CD4-positive, alpha-beta T cell treated with Interleukin-17A for 1 hour (primary cell): ENCODE results near the gene RNF5.
"Not testable (repeated sequence)": the region's sequence is repeated elsewhere in the genome, so short reads cannot be mapped to it uniquely, and the experiment has no call there.

Experiments used
- DNase-seq: peaks from one replicate; pipeline ENCODE4 v3.0.0-alpha.2; 2020

Gene RNF5

DNA sequence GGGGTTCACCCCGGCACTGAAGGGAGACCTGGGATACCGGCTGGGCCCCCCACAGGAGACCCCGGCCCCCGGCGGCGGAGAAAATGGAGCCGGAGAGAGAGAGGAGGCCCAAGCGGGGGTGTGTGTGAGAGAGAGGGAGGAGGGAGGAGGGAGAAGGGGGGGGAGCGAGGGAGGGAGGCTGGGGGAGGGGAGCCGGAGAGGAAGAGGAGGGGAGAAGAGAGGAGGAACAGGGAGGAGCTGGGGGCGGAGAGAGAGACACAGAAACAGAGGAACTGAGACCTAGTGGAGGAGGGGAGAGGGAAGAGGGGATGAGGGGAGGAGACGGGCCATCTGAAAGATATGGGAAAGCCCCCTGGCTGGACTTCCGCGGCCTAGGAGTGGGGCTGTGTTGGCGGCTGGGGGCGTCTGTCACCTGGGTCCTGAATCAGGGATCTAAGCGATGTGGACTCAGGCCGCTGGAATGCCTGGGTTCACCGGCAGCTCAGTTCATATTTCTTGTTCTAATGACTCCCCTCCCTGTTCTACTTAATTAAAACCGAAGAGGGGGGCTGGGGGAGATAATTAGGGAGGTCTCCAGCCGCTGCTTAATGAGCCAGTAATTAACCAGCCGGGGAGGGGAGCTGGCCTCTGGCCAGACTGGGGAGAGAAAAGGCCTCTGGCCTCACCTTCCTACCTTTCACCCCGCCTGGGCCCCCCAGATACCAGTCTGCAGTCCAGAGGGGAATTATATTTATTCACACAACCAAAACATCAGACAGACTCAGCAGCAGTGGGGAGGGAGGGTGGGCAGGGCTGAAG, 12.0 kb downstream of the RNF5 start, which contains the start of gene PBX2:
Gene PBX2, minus strand, starts transcription at position 149 of the 798 bp plus-strand sequence. CDS start 287 bp downstream, outside the sequence.
- DNase-seq = peak; percentile 95

DNA sequence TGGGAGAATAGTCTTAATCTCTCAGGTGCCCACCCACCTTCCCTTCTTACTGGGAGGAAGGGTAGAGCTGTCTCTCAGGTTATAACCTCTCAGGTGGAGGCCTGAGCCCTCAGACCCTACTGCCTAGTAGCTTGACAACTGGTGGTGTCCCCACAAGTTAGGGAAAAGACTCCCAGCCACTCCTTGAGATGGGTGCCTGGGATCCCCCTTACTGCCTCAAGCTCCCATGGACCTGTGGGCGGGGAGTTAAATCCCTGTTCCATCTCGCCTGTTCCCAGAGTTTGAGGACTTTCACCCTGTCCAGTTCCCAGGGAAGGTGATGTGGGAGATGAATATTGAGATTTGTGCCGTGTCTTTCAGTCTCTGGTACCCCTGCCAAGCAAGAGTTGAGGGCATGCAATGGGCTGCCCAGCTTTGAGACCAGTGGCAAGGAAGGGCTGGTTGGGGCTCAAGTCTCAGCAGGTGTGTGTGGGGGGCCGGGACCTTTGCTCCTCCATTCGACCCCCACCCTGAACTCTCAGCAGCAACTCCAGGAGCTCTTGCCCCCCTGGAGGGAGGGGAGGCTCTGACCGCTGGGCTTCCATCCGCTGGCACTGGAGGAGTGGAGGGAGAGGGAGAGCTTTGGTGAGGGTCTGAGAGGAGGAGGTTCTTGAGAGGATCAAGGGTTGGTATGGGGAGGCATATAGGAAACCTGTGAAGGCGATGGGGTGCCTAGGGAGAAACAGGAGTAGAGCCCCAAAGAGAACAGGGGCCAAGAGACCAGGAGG, 12.9 kb downstream of the RNF5 start:
- DNase-seq = peak; percentile 26

DNA sequence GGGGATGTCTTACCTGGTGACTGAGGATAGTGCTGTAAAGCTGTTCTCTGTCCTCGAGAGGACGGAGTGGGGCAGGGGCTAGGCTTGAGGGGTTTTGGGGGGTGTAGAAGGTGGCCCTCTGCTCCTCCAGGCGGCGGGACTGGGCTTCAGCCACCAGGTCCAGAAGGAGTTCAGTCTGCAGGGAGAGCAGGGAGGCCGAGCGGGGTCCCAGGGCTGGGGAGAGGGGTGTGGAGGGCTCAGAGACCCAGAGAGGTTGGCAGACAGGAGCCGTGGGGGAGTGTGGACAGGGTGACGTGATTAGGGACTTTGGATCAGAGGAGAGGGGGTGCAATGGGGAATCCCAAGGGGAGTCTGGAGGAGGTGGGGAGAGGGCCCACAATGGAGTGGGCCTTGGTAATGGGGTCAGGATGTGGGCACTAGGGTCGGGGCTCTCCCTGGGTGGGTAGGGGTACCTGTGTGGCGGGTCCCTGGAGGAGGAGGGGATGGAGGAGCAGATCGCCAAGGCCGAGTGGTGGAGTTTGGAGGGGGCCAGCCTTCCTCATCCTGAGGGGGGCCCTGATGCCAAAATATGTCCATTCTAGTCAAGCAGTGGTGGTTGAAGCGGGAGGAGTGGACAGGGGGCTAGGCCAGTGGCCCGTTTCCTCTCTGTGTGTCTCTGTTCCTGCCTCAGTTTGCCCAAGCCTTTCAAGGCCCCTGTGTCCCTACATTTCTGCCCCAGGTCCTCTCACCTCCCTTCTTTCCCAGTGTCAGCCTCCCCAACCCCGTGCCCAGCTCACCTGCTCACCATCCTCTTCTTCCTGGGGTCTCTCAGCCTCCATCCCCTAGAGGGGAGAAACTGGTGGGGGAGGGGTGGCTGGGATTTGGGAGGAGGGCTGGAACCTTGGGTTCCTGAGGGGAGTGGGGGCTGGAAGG, 13.7 kb downstream of the RNF5 start:
- DNase-seq = peak; percentile 74

DNA sequence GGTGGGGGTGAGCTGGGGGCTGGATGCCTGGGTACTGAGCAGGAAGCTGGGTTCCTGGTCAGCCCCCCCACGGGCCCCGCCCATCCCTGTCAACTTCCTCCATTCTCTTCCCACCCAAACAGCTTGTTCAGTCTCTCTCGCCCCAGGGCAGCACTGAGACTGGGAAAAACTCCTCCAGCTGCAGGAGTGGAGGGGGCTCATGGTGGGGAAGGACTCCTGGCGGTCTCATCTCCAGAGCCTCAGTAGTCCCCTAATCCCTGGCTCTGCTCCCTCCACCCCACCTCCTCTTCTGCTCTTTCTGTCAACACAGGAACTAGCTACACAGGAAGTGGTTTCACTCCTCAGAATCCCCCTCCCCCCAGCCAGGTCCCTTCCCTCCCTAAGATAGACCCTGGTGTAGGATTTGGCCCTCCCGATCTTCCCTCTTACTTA, 14.4 kb downstream of the RNF5 start, which contains the start of gene GPSM3:
Gene GPSM3, minus strand, starts transcription at position 36 of the 432 bp plus-strand sequence. CDS start 130 bp downstream, outside the sequence.
- peak; percentile 71 for DNase-seq

DNA sequence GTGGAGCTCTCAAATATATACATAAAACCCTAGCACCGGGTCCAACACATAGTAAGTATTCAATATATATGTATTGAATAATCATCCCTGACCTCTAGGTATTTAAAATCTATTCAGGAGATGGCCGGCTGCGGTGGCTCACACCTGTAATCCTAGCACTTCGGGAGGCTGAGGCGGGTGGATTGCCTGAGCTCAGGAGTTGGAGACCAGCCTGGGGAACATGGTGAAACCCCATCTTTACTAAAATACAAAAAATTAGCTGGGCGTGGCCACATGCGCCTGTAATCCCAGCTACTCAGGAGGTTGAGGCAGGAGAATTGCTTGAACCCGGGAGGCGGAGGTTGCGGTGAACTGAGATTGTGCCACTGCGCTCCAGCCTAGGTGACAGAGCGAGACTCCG, 14.9 kb downstream of the RNF5 start:
- not testable (repeated sequence) for DNase-seq

DNA sequence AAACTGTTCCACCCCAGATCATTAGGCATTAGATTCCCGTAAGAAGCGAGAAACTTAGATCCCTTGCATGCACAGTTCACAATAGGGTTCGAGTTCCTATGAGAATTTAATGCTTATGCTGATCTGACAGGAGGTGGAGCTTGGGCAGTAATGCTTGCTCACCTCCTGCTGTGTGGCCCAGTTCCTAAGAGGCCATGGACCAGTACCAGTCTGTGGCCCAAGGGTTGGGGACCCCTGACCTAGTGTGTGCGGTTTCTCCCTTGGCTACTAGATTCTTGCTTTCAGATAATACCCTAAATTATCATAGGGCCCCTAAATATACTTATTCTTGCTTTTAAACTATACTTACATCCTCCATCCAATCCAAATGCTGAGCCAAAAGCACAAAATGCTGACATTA, 16.2 kb downstream of the RNF5 start:
- DNase-seq = no peak

DNA sequence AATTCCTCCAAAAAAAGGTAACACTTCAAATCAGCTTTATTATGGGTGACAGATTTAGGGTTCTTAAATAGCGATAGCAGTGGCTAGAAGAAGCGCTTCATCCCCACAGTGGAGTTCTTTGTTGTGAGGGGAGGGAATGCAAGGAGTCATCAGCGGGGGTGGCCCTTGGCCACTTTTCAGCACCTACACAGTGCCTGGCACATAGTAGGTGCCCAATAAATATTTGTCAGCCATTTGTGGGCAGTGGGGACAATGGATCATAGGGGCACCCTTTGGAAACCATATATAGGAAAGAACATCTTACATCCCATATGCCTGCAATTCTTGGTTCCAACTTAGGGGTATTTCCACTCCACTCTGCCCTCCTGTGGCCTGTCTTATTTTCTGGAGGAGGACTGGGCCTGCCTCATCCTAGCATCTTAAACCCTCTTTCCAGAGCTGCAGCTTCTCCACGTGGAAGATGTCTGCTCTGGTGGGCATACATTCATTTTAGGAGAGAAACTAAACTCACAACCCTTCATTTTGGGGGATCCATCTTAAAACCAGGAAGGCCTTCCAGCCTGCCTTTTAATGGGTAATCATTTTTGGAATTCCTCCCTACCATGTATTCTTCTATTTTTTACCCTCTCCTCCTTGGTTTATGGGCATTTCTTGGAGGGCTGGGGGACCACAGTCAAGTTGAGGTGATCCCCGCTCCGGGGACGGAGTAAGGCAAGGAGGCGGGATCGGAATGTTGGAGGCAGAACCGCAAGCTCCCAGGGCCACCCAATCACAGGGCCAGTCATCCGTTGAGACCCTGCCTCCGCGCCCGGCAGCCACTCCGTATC, 16.8 kb downstream of the RNF5 start:
- peak; percentile 56 for DNase-seq

DNA sequence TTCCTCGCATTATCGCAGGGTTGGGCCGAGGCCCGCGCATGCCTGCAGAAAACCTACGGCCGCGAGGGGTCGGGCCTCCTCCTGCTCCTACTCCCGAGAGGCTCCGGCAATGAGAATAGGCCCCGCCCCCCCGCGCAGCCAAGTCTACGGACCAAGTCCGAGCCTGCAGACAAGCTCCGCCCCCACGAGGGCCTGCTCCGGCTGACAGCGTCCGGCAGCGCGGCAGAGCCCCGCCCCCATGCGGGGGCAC, 17.4 kb downstream of the RNF5 start:
- DNase-seq = peak; percentile 100

DNA sequence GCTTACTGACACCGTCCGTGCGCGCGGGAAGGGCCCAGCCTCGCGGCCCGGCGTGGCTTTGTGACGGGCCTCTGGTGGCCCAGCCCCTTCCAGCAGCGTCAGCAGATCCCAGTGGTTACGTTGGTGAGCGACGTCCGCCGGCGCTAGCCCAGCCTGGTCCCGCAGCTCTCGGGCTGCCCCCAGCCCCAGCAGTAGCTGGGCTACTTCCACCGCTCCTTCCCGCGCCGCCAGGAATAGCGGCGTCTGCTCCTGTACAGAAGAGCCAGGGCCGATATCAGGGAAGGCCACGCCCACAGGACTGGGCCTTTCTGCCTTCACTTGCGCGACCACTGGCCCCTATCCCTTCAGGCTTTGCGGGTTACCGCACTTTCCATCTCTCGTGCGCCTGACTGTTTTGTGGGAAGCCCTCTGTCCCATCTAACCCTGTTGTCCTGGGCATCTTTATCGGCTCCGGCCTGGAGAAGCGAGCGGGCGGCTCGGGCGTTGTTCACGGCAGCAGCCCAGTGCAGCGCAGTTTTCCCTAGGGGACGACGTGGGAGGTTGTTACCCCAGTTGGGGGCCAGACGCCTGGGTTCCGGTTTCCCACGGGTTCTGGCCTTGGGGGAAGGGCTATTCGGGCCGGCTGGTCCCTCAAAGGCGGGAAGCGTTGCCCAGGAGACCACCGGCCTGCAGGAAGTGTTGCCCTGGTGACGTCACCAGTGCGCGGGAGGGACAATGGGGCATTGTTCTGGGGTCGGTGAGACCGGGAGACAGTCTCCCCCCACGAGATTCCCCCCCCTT, 17.9 kb downstream of the RNF5 start:
- DNase-seq = peak; percentile 79

DNA sequence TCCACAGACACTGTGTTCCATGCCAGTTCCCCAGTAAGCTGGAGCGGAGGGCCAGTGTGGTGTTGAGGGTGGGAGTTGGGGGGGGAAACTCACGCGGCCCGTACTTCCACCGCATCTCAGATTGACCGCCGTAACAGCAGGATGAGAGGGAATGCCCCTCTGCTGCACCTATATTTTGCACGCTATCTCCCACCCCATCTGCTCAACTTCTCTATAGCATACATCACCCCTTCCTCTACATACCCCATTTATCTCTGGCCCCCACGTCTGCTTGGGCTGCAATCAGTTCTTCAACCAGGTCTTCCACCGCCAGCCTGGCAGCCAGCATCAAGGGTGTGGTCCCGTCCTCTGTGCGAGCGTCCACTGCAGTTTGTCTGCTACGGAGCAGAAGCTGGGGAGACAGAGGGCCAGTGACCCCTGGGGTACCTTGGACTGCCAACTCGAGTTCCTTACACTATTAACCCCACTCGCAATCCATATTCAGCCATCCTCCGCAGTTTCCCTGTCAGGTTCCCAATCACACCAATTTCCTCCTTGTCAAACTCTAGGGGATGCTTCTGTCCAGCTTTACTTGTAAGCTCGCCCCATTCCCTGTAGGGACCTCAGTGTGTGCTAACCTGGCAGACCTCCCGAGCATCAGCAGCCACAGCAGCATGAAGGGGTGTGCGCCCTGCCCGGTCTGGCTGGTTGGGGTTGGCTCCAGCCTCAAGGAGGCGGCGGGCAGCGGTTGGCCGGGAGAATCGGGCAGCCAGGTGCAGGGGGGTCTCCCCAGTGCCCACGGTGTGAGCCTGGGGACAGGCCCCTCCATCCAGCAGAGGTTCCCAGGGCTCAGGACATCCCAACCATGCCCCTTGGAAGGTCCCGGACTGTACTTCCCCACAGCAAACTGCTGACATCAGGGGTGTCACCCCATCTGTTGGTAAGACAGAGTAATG, 18.7 kb downstream of the RNF5 start:
- DNase-seq = peak; percentile 27

DNA sequence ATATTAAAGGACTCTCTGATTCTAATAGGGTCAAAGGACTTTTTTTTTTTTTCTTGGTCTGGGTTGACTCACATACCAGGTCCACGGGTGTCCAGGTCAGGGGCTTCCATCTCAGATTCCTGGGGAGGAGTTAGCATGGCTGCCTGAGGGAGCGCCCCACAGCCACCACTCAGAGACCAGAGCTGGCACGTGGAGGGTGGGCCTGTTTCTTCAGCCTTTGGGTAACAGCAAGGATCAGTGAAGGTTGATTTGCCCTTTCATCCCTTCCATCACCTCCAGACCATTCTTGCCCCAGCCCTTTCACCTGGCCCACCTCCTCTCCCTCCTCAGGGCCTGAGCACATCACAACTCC, 20.1 kb downstream of the RNF5 start:
- no peak for DNase-seq

DNA sequence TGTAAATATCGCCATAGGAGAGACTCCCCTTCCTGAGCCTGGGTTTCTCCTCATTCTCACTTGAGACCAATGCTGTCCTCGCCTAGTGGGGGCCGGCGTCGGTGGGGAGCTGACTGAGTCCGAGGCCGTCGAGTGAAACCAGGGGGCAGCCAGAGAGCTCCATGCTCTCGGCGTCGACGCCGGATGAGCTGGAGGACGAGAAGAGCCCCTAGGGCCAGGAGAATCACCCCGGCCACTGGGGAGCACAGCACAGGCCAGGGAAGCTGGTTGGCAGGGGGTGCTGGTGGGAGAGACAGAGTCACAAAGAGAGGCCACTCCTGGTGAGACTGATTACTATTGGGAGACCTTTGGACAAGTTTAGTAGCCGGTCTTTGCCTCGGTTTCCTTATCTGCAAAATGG, 20.7 kb downstream of the RNF5 start:
- no peak for DNase-seq

DNA sequence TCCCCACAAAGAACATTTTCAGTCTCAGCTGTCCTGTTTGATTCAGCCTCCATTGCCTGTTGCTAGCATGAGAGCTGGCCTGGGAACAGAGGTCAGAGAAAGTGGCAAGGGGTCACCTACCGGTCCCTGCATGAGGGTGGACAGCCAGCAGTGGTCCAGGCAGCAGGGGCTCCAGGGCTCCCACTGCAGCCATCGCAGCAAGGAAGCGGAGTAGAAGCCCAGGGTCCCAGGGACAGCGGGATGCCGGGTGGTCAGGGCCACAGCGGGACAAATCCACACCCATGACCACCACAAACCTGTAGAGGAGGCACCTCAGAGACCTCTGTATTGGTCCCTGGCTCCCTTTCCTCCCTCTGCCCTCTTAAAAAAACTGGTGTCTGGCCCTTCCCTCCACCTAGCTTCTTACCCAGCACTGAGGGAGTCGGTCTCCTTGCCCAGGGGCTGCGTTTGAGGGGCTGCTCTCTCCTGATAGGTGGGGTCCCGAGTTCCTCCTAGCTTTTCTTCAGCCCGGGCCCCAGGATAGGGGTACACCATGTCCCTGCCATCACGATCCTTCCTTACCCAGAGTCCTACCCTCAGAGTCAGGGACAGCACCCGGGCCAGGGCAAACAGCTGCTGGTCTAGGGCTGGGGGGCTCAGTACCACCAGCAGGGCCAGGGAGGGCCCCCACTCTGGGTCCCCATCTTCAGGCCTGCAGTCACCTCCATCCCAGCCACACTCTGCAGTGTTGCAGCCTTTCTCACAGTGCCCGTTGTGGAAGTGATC, 22.7 kb downstream of the RNF5 start:
- DNase-seq = no peak

DNA sequence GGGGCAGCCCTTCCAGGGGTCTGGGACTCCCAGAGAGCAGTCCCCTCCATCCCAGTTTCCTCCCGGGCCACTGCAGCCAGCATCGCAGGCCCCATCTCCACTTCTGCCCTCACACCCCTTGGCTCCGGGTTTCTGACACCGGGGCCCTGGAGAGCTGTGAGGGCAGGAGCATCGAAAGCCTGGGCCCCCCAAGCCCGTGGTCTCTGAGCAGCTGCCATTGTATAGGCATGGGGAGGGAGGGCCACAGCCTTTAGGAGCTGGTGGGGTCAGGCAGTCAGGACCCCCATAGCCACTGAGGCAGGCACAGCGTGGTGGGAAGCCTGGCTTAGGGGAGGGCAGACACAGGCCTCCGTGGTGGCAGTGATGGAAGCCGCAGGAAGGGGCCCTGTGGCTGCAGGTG, 24.0 kb downstream of the RNF5 start:
- no peak for DNase-seq

DNA sequence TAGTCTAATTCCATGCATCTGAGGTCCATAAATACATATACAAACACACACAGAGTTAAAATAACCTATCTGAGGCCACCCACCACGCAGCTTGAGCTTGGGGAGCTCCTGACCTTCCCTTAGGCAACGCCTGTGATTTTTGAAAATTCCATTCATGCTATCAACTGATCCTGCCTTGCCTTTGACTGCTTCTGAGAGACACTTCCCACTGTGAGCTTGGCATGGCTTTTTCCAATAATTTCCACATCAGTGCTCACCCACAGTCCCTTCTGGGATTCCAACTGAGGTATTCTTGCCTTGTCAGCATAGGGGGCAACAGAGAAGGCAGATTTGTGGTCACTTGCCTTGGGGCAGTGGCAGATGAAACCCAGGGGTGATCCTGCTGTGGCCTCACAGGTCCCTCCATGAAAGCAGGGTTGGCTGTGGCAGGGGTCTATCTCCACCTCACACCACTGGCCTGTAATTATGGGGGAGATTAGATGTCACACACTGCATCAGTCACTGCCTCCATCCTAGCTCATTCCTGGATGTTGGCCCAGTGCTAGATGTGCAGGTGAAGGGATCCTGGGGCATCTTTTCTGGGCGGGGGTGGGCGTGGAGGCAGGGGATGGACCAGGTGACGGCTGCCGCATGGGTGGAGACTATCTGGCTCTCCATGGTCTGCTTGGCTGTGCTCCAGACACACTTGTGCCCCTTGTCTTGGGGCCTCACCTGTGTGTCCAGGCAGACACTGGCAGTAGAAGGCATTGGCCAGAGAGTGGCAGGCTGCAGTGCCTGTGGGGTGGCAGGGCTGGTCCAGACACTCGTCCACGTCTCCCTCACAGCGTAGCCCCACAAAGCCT, 25.4 kb downstream of the RNF5 start:
- DNase-seq = no peak

DNA sequence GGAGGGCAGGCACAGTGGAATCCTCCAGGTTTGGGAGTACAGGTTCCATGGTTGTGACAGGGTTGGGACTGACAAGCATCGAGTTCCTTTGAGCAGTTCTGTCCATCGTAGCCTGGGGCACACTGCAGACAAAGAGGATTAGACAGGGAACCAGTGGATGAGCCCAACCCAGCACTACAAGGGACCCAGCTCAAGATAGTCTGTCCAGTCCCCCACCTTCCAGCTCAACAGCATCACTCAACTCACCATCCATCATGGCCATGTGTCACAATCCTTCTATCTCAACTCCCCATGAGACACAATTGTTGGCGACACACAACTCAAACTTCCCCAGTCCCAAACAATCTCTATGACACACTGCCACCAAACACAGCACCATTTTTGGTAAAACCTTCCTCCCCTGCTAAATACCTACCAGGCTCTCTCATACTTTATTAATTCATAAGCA, 26.1 kb downstream of the RNF5 start:
- no peak for DNase-seq

DNA sequence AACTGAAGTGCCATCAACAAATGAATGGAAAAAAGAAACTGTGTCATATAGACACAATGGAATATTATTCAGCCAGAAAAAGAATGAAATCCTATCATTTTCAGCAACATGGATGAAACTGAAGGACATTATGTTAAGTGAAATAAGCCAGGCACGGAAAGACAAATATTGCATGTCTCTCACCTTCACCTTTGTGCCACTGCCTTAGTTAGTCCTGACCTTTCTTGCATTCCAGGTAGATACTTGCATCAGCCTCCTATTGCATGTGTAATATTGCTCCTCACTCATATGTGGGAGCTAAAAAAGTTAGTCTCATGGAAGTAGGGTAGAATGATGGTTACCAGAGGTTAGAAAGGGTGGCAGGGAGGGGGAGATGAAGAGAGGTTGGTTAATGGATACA, 30.8 kb downstream of the RNF5 start:
- DNase-seq = no peak

DNA sequence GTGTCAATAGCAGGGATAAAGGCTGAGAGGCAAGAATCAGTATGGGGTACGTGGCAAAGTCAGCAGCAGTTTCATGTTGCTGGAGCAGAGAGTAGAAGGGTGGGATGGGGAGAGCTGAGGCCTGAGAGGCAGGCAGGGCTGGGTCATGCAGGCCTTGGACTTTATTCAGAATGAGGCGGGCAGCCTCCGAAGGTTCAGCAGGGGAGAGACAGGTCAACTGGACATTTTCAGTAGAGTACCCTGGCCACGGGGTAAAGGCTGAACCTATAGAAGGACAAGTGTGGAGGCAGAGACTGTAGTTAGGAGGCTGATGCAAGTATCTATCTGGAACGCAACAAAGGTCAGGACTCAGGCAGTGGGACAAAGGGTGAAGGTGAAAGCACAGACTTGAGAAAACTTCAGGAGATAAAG, 32.0 kb downstream of the RNF5 start:
- DNase-seq = no peak

DNA sequence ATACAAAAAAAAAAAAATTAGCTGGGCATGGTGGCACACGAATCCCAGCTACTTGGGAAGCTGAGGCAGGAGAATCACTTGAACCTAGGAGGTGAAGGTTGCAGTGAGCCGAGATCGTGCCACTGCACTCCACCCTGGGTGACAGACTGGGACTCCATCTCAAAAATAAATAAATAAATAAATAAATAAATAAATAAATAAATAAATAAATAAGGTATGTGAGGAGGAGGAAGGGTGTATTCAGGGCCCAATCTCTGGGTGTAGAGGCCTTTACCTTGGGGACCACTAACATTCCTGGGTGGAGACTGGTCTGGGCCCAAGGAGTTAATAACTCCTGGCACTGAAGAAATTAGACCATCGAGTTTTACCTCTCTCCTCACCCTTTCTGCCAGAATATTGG, 33.2 kb downstream of the RNF5 start:
- DNase-seq = not testable (repeated sequence)
